GM12878 (cell line): Measurements from ENCODE around the gene RCBTB2. TPM values are rescaled to one million over a fixed set of nuclear protein-coding genes. Genes with fewer than 3 reads are reported as not detected.

Experiments
- ATAC-seq: fragments of 200-7000 bp; cut with Tn5 transposase; 3 replicates; pipeline ENCODE4 v1.9.1; 2020; ENCODE audit warnings: mild to moderate bottlenecking, moderate library complexity
- BruUV-seq: library from RNA; stranded (reverse); fragments of 400-500 nt; replicated peaks from 2 replicates; lab custom pipeline; 2021; lab: Mats Ljungman, UMichigan
- CTCF ChIA-PET: fragments of 300-600 bp; sonication (Branson Sonifier 250); formaldehyde crosslinking; extraction: SDS; loops from one replicate; lab custom pipeline; 2021; ENCODE audit warnings: inconsistent platforms; lab: Yijun Ruan, JAX
- POLR2A ChIA-PET: fragments of 350-600 bp; formaldehyde crosslinking; extraction: SDS; loops from one replicate; lab custom pipeline; 2021; ENCODE audit warnings: inconsistent platforms; lab: Charles Lee
- RAD21 ChIA-PET: fragments of 300-600 bp; sonication (Branson Sonifier 250); formaldehyde crosslinking; loops from one replicate; lab custom pipeline; 2023; ENCODE audit warnings: antibody characterized with exemption; ENCODE audit not compliant: unreplicated experiment; lab: Charles Lee
- SMC1A ChIA-PET: fragments of 300-600 bp; sonication (Branson Sonifier 250); formaldehyde crosslinking; loops from one replicate; lab custom pipeline; 2023; ENCODE audit not compliant: unreplicated experiment, uncharacterized antibody; lab: Charles Lee
- DNase-seq: peaks from one replicate; pipeline ENCODE4 v3.0.0-alpha.2; 2011; ENCODE audit warnings: low read depth, low spot score
- FAIRE-seq: peaks from 3 replicates; lab custom pipeline; 2011; peaks lifted over from hg19 to GRCh38; lab: Jason Lieb, UNC
- H2AFZ ChIP-seq: 2 replicates; pipeline ENCODE4 v1.6.0; 2011; ENCODE audit warnings: low read depth, low read length, control low read depth; ENCODE audit not compliant: control insufficient read depth
- H3K27ac ChIP-seq: 2 replicates; pipeline ENCODE4 v1.5.1; 2011; ENCODE audit warnings: control low read depth; ENCODE audit not compliant: control insufficient read depth, insufficient read depth
- H3K27me3 ChIP-seq, 2 experiments: replicated peaks in 1 of 2; 2 replicates each; pipeline versions ENCODE4 v1.6.0 to v1.6.1; 2011; ENCODE audit warnings: low read length in 1 of 2; ENCODE audit not compliant: control insufficient read depth in 2 of 2, insufficient read depth in 2 of 2
- H3K36me3 ChIP-seq, 2 experiments: 2 replicates each; pipeline ENCODE4 v1.5.1; 2011; ENCODE audit warnings: low read length in 1 of 2; ENCODE audit not compliant: control insufficient read depth in 2 of 2, insufficient read depth in 2 of 2
- H3K4me1 ChIP-seq: 2 replicates; pipeline ENCODE4 v1.6.1; 2011; ENCODE audit warnings: mild to moderate bottlenecking, low read length, moderate library complexity, mixed read lengths; ENCODE audit not compliant: control insufficient read depth, insufficient read depth
- H3K4me2 ChIP-seq: 2 replicates; pipeline ENCODE4 v1.6.0; 2011; ENCODE audit warnings: control low read depth; ENCODE audit not compliant: control insufficient read depth, insufficient read depth
- H3K4me3 ChIP-seq: fragments of 200-600 bp; sonication (generic); 2 replicates; pipeline ENCODE4 v1.5.1; 2016
- H3K79me2 ChIP-seq: 2 replicates; pipeline ENCODE4 v1.6.0; 2011; ENCODE audit warnings: low read length; ENCODE audit not compliant: control insufficient read depth, insufficient read depth
- H3K9ac ChIP-seq: 2 replicates; pipeline ENCODE4 v1.8.0; 2011; ENCODE audit warnings: low read length, control low read depth, mixed read lengths; ENCODE audit not compliant: control insufficient read depth, insufficient read depth
- H3K9me3 ChIP-seq: replicated peaks from 3 replicates; pipeline ENCODE4 v1.5.1; 2011; ENCODE audit warnings: mild to moderate bottlenecking, low read length; ENCODE audit not compliant: control insufficient read depth, insufficient read depth
- H4K20me1 ChIP-seq: 2 replicates; pipeline ENCODE4 v1.6.0; 2011; ENCODE audit not compliant: control insufficient read depth, insufficient read depth
- BCLAF1 ChIP-seq: fragments of 450-650 bp; IDR thresholded peaks from 2 replicates; pipeline ENCODE4 v1.6.1; 2017; ENCODE audit warnings: antibody characterized with exemption, mild to moderate bottlenecking, moderate library complexity
- CHD4 ChIP-seq: fragments of 200-600 bp; sonication (generic); IDR thresholded peaks from 2 replicates; pipeline ENCODE4 v1.6.1; 2016; ENCODE audit warnings: mild to moderate bottlenecking
- EED ChIP-seq: sonication (generic); IDR thresholded peaks from 2 replicates; pipeline ENCODE4 v1.6.1; 2016; ENCODE audit warnings: antibody characterized with exemption, low read depth
- EZH2 ChIP-seq: IDR thresholded peaks from 2 replicates; pipeline ENCODE4 v1.6.1; 2012; ENCODE audit warnings: low read depth, mild to moderate bottlenecking, control low read depth, inconsistent platforms, low read length, borderline replicate concordance; ENCODE audit not compliant: control insufficient read depth
- GABPA ChIP-seq: IDR thresholded peaks from 2 replicates; pipeline ENCODE4 v1.6.1; 2014; ENCODE audit warnings: antibody characterized with exemption, low read depth, mild to moderate bottlenecking, inconsistent platforms
- IRF4 ChIP-seq: IDR thresholded peaks from 2 replicates; pipeline ENCODE4 v1.6.1; 2011; ENCODE audit warnings: low read depth, low read length
- MTA2 ChIP-seq: fragments of 450-650 bp; IDR thresholded peaks from 2 replicates; pipeline ENCODE4 v1.6.1; 2016; ENCODE audit warnings: low read depth, mild to moderate bottlenecking, moderate library complexity
- NFXL1 ChIP-seq: fragments of 450-650 bp; IDR thresholded peaks from 2 replicates; pipeline ENCODE4 v1.6.1; 2017; ENCODE audit warnings: antibody characterized with exemption, mild to moderate bottlenecking, borderline replicate concordance
- NR2C1 ChIP-seq: fragments of 450-650 bp; IDR thresholded peaks from 2 replicates; pipeline ENCODE4 v1.6.1; 2017; ENCODE audit warnings: antibody characterized with exemption, mild to moderate bottlenecking, moderate library complexity
- RAD51 ChIP-seq: fragments of 450-650 bp; IDR thresholded peaks from 2 replicates; pipeline ENCODE4 v1.6.1; 2016; ENCODE audit warnings: moderate library complexity, mild to moderate bottlenecking, inconsistent platforms
- RCOR1 ChIP-seq: conservative IDR thresholded peaks from 2 replicates; pipeline ENCODE4 v1.6.1; 2012; ENCODE audit warnings: low read depth, low read length, improper control_type of control experiment
- SPI1 ChIP-seq: IDR thresholded peaks from 2 replicates; pipeline ENCODE4 v1.6.1; 2011; ENCODE audit warnings: low read depth, mild to moderate bottlenecking, low read length, moderate library complexity, borderline replicate concordance; ENCODE audit not compliant: insufficient read depth
- ZBED1 ChIP-seq: IDR thresholded peaks from 2 replicates; pipeline ENCODE4 v1.6.1; 2016; ENCODE audit warnings: borderline replicate concordance
- ZNF207 ChIP-seq: fragments of 450-650 bp; IDR thresholded peaks from 2 replicates; pipeline ENCODE4 v1.6.1; 2014; ENCODE audit warnings: antibody characterized with exemption, mild to moderate bottlenecking, borderline replicate concordance
- ZNF217 ChIP-seq: fragments of 450-650 bp; IDR thresholded peaks from 2 replicates; pipeline ENCODE4 v1.6.1; 2017; ENCODE audit warnings: antibody characterized with exemption, mild to moderate bottlenecking
- WGBS: methylation state at CpG from one replicate; pipeline ENCODE4 v1.1.6; 2016; ENCODE audit warnings: low lambda C conversion rate; ENCODE audit not compliant: insufficient replicate concordance, insufficient coverage; ENCODE audit errors: missing lambda C conversion rate; 5-methylcytosine and 5-hydroxymethylcytosine counted together
- in situ Hi-C: fragments of 300-500 bp; cut with MboI; formaldehyde crosslinking; loops from 9 replicates; pipeline ENCODE4 v1.14.3; 2018; ENCODE audit warnings: mixed read lengths
- intact Hi-C: fragments of 100-400 bp; cut with micrococcal nuclease; formaldehyde crosslinking; loops from one replicate; pipeline ENCODE4 v1.14.2; 2022; ENCODE audit not compliant: unreplicated experiment
- polyA plus RNA-seq, 11 experiments: library from polyadenylated mRNA; depleted of rRNA in 4 of 11; unstranded in 6 of 11; stranded (reverse) in 5 of 11; fragments of >200 nt; fragmentation: Nextera tagmentation in 4 of 11; fragmentation: Illumina TruSeq in 1 of 11; extraction: Ambion mirVana in 4 of 11; extraction: Trizol in 1 of 11; gene quantifications; 1 replicate in 1 of 11; 2 replicates in 10 of 11; pipeline versions ENCODE4 v1.2.1 to v1.2.3, GENCODE V29; 2011 to 2016; ENCODE audit warnings: inconsistent platforms in 2 of 11, missing spikeins in 2 of 11, low read depth in 1 of 11
- total RNA-seq, 4 experiments: library from RNA; depleted of rRNA in 3 of 4; stranded (reverse); fragments of >200 nt in 3 of 4; fragmentation: Illumina TruSeq in 1 of 4; extraction: Trizol in 1 of 4; gene quantifications; 2 replicates each; pipeline versions ENCODE4 v1.2.1 to v1.2.3, GENCODE V29; 2013 to 2021
- TF ChIP-seq, protein P1 (sequence below): fragments of 450-650 bp; IDR thresholded peaks from 2 replicates; pipeline ENCODE4 v1.6.1; 2018; ENCODE audit warnings: mild to moderate bottlenecking, low read depth, moderate library complexity; ENCODE audit not compliant: partially characterized antibody
- TF ChIP-seq, protein P2 (sequence below): fragments of 450-650 bp; IDR thresholded peaks from 2 replicates; pipeline ENCODE4 v1.6.1; 2017; ENCODE audit warnings: mild to moderate bottlenecking, low read depth, inconsistent platforms; ENCODE audit not compliant: poor library complexity, severe bottlenecking

The RCBTB2 gene
- total and polyA plus RNA-seq, 10 of the 15 experiments (the other 5 are each of a cell fraction or from before 2014, with no cell fraction given) = 5.0 to 16.0 (median 8.5) TPM

DNA sequence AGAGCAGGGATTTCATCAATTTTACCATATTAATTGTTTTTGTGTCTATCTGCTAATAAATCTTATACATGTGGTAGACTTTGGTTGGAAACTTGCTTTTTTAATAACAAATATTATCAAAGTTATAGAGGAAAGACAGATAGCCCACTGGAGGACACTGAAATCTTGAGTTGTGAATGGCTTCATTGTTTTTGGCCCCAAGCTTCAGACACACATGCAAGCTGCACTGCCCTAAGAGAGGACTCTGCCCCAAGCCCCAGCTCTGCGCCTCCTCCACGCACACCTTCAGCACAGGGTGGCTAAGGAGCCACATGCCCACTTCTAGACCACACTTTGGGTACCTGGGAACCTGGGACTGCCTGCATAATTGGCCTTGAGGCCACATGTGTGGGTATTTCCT lies 35.2 kb downstream of the RCBTB2 start:
- no peak for FAIRE-seq
- peaks cover 56% of the 10 kb centered on the region for H3K4me1 ChIP-seq
- no peak overlapping the region; the same call in 1 of the 2 replicates for H3K9ac ChIP-seq
- no peaks in the 10 kb centered on the region for H3K27me3 ChIP-seq
- in situ Hi-C loops (no loop called here), intact Hi-C loops (no loop called here)
- POLR2A ChIA-PET = no interaction called here
- SMC1A ChIA-PET = interaction anchor here (1.3 kb wide), 1 partner anchor 82 kb away, joined by 6 read pairs; no protein-coding TSS in a partner anchor
- DNase-seq = no peak
- ATAC-seq = no peak
- no peaks in the 10 kb centered on the region for H4K20me1 ChIP-seq
- H3K4me2 ChIP-seq = no peak overlapping the region
- no peak overlapping the region for H3K27ac ChIP-seq
- no peak overlapping the region for H2AFZ ChIP-seq
- H3K9me3 ChIP-seq = no peaks in the 10 kb centered on the region
- H3K36me3 ChIP-seq = peaks cover 0 to 17% of the 10 kb centered on the region in 2 experiments; a peak in 3 of 4 replicates
- RAD21 ChIA-PET = no interaction called here
- TF ChIP-seq EZH2 (no peak), ZBED1 (no peak), IRF4 (no peak), ZNF207 (no peak), ZNF217 (no peak), CHD4 (no peak), MTA2 (no peak), NR2C1 (no peak), EED (no peak), BCLAF1 (no peak), SPI1 (no peak), RAD51 (no peak), NFXL1 (no peak), RCOR1 (no peak), GABPA (no peak)
- TF ChIP-seq, protein P1, sequence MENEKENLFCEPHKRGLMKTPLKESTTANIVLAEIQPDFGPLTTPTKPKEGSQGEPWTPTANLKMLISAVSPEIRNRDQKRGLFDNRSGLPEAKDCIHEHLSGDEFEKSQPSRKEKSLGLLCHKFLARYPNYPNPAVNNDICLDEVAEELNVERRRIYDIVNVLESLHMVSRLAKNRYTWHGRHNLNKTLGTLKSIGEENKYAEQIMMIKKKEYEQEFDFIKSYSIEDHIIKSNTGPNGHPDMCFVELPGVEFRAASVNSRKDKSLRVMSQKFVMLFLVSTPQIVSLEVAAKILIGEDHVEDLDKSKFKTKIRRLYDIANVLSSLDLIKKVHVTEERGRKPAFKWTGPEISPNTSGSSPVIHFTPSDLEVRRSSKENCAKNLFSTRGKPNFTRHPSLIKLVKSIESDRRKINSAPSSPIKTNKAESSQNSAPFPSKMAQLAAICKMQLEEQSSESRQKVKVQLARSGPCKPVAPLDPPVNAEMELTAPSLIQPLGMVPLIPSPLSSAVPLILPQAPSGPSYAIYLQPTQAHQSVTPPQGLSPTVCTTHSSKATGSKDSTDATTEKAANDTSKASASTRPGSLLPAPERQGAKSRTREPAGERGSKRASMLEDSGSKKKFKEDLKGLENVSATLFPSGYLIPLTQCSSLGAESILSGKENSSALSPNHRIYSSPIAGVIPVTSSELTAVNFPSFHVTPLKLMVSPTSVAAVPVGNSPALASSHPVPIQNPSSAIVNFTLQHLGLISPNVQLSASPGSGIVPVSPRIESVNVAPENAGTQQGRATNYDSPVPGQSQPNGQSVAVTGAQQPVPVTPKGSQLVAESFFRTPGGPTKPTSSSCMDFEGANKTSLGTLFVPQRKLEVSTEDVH = no peak
- TF ChIP-seq, protein P2, sequence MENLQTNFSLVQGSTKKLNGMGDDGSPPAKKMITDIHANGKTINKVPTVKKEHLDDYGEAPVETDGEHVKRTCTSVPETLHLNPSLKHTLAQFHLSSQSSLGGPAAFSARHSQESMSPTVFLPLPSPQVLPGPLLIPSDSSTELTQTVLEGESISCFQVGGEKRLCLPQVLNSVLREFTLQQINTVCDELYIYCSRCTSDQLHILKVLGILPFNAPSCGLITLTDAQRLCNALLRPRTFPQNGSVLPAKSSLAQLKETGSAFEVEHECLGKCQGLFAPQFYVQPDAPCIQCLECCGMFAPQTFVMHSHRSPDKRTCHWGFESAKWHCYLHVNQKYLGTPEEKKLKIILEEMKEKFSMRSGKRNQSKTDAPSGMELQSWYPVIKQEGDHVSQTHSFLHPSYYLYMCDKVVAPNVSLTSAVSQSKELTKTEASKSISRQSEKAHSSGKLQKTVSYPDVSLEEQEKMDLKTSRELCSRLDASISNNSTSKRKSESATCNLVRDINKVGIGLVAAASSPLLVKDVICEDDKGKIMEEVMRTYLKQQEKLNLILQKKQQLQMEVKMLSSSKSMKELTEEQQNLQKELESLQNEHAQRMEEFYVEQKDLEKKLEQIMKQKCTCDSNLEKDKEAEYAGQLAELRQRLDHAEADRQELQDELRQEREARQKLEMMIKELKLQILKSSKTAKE = no peak
- TF ChIP-seq, all 136 proteins: peak for 0
- BruUV-seq = no TSS peak
- CTCF ChIA-PET = interaction anchor here (1.0 to 2.7 kb wide), 3 partner anchors 8 to 163 kb away, joined by 3 to 12 read pairs (median 3); no protein-coding TSS in a partner anchor
- WGBS = 97% methylated on average over 2 of the region's 2 CpGs
- no peak overlapping the region for H3K4me3 ChIP-seq
- H3K79me2 ChIP-seq = no peaks in the 10 kb centered on the region; the same call in 1 of the 2 replicates
